ENCODE measurements around the gene CNTNAP2.

Gene CNTNAP2

DNA sequence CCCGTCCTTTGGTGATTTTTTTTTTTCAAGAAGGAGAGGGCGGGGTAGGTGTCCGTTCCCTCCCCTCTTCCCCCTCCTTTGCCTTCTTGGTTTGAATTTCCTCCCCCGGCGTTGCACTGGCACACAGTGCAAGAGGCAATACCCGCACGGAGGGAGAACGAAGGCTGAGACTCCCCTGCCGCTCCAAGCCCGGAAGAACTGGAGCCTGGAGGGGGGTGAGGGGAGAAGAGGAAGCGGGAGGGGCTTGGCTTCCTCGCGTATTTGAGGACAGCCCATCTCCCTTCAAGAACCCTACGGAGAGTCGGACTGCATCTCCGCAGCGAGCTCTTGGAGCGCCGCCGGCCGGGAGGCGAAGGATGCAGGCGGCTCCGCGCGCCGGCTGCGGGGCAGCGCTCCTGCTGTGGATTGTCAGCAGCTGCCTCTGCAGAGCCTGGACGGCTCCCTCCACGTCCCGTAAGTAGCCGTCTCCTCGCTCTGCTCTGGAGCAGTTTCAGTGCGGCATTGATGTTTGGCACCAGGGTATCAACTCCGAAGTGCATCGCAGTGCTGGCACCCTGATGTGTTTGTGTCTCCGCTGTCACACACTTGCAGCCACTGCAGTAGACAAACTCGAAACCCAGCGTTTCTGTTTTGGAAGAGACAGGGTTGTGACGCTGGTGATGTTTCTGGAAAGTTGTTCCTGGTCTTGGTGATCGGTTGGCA lies at the start of gene CNTNAP2:
Gene CNTNAP2 (plus strand): TSS at position 281 of the 702 bp plus-strand sequence. CDS start 76 bp downstream, at position 357.
- no peak for DNase-seq (ENCODE audit: low spot score)

DNA sequence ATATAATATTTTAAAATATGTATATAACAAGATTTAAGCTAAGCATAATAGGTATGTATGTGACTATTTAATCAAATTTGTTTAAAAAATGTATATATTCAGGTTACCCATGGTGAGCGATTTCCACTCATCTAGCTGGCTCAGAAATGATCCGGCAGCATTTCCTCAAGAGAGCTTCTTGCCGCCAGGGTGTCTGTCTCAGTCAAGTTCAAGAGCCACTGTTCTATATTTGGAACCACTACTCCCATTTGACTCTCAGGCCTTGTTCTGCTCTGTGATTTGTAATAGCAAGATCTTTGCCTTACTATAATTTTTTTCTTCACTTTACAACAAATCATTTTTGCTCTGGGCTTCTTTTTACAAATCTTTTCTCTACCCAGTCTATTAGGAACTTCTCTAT lies 48.7 kb upstream of the CNTNAP2 start:
- DNase-seq (ENCODE audit: low spot score) = no peak

DNA sequence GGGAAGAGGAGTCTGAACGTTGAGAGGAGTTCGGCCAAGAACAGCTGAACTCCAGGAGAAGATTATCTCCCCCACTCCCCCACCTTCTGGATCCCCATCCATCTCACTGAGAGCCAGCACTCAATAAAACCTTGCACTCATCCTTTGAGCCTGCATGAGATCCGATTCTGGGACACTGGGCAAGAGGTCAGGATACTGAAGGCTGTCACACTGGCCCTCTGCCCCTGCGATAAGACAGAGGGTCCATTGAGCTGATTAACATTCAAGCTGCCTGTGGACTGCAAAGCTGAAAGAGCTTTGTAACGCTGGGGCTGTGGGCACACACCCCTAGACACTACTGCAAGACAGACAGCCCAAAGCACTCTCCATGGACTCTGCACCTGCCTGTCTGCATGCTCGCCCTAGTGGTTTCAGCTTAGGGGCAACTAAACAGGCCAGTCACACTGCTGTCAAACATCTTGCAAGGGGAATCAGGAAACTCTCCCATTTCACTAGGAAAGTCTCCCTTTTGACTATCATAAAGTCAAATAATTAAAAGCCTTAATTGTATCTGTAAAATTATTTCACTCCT lies 42.3 kb upstream of the CNTNAP2 start:
- DNase-seq (ENCODE audit: low spot score) = no peak

DNA sequence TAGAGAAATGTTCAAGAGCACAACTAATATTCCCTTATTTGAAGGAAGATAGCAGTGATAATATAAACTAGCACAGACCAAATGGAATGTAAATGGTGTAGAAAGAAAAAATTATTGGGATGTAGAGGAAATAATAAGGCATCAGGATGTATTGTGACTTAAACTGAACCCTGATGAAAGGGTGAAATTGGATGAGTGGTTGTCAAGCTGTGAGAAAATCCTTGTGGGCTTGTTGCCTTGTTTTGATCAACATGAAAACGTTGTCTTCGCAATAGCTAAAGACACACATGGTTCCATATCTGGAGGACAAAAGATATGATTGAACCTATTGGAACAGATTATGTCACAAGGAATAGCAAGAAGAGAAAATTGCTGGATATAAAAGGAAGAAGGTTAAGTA lies 40.3 kb upstream of the CNTNAP2 start:
- DNase-seq (ENCODE audit: low spot score) = no peak

DNA sequence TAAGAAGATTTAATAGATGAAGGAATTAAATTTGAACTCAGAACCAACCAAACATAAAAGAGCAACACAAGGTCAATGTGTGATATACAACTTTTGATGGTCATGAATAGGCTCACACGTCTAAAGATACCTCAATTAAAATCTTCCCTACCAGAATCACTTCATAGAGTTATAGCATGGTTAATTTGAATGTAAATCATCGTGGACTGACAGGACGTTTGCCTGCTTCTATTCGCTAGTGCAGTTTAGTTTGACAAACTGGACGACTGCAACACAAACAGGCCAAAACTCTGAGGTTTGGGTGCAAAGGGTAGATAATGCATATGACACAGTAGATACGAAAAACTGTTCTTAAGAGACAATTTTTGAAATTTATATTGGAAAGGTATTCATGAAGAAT lies 32.5 kb upstream of the CNTNAP2 start:
- no peak for DNase-seq (ENCODE audit: low spot score)

DNA sequence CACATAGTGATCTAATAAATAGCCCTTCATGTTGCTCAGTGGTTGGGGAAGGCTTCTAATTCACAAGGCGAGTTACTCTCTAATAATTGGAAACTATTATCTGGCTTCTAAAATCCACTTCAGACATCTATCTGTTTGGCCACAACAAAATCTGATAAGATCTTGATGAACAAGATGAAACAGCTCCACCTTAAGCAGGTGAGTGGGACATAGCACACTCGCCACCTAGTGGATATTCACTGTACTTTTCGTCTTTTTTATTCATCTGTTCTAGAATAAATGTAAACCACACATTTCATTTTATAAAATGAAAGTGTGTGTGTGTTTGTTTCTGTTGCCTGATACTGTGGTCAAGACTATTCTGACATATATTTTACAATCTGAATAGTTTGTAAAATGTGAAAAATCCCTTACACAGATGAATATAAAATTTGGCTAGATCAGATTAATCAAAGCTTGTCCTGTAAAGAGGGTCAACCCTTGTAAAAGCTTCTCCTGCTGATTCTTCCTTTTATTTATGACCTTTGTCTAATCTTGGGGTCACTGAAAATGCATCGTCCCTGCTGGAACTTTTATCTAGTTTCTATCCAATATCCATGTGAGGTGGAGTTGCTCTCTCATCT lies 26.5 kb upstream of the CNTNAP2 start:
- peak; percentile 67 for DNase-seq (ENCODE audit: low spot score)

DNA sequence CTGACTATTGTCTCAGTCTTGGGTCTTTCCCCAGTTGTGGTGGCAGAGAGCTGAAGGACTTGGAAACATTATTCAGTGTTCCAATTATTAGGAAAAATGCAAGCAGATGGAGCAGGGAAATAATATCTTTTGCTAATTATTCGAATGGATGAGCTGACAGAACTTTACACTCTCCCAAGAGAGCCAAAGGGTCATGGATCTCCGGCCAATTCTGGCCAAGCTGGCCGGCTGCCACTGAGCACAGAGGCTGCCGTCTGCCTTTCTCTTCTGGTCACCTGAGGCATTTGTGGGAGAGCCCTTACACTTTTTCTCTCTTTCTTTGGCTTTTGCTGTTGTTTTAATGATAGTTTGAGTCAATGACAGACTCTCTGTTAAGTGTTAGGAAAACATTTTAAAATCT lies 22.2 kb upstream of the CNTNAP2 start:
- no peak for DNase-seq (ENCODE audit: low spot score)

DNA sequence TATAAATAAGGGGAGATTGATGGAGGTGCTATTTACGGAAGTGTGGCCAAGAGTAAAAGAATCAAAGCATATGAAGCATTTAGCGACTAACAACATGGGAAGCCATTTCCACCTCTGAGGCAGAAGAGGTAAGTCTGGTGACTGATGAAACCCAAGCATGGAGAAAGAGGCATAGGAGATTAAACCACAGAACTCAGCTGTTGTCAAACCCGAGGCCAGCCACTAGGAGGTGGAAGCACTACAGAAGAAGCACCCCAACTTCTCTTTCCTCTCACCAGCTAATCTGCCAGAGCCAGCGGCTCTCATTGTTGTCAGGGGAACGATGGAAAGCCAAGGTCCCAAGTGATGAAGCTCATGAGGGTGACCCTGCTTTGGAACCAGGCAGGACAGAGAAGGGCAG lies 19.6 kb upstream of the CNTNAP2 start:
- DNase-seq (ENCODE audit: low spot score) = no peak

DNA sequence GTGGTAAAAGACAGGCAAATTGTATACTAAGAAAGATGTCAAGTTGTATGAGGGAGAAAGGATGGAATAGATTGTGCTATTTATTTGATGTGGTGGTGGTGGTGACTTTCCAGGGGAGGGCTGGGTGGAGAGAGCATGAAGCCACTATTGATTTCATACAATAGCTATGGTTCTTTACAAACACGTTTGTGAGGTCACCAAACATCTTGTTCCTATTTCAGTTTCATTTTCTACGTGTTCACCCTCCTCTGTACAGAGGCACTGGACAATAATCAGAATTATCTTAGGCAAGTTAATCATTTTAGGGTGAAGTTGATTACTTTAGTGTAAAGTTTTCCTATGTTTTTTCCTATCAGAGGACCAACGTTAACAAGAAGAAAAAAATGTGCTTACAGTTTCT lies 10.3 kb upstream of the CNTNAP2 start:
- no peak for DNase-seq (ENCODE audit: low spot score)

DNA sequence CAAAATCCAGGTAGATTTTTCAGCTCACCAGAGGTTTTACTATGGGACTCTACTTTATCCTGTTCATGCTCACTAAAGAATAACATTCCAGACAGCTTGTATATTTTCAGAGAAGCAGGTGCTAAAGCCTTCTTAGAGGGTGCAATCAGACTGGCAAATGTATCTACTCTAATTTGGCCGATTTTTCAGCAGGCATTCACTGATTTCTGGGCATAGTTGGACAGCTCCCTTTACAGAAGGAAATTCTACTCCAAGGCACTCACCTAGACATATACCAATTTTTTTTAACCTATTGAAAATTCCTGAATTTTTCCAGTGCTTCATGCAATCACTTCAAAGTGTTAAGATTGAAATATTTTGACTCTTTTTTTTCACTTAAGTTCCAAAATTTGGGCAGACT lies 3.8 kb upstream of the CNTNAP2 start:
- DNase-seq (ENCODE audit: low spot score) = no peak

DNA sequence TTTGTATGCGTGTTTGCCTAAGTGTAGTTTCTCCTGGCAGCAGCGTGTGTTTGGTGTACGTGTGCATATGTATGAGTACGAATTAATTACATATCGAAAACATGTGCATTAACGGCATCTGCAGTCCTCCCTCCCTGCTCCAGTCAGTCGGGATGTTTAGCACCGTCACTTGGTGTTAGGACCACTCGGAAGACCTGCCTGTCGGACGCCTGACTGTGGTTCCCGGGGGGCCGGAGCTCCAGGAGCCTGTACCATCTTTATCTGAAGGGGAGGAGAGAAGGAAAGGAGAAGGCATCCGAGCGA lies 1.1 kb upstream of the CNTNAP2 start:
- DNase-seq (ENCODE audit: low spot score) = no peak

DNA sequence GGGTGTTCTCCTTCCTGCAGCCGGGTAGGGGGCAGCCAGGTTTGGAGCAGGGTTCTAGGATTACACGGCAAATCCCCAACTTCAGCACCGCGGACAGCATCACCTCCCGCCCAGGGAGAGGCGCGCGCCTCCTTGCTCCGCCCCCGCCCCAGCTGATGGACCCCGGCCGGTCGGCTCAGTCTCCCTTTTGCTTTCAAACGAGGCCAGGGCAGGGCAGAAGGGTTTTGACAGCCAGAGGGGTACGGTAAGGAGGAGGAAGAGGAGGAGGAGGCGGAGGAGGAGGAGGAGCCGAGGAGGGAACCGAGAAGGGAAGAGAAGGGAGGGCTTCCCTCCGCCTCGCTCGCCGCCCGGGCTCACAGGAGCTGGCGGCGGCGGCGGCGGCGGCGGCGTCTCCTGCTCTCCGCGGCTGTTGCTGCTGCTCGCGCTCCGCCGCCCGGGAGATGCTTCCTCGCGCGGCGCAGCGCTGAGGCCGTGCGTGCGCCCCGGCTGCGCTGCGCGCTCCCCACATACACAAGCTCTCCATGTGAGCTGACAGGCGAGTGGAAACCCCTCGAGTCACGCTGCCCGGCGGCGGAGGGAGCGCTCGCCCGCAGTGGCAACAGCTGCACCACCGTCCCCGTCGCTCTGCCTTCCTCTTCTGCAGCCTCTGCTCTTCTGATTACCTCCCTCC lies 615 bp upstream of the CNTNAP2 start:
- no peak for DNase-seq (ENCODE audit: low spot score)

DNA sequence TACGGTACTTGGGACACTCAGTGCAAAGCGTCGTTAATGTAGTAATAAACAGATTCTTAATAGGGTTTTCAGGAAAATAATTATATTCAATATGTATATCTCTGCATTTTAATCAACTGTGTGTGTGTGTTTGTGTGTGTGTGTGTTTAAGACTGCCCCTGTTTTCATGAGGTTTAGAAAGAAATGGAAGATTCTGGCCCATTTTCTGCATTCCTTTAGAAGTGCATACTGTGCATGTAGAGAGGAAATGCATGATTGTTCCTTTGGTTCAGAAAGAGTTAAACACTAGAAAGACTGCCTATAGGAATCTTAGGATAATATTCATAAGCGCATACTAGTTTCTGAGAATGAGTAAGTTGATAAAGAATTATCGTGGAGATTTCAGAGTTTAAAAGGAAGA lies 975 bp downstream of the CNTNAP2 start:
- no peak for DNase-seq (ENCODE audit: low spot score)

DNA sequence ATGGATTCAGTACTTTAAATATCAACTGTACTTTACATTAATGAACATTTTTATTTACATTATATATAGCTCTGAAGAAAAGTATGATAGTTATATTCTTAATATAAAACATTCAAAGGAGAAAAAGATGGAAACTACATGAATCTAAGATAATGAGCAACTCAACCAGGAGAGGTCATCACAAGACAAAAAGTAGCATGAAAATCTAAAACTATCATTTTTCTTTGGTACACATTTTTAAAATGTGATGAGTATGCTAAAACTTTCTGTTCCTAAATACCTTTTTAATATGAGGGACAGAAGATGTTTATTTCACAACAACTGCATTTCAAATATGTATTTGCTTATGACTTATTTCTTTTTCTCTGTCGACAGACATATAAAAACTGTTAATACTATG lies 2.4 kb downstream of the CNTNAP2 start:
- no peak for DNase-seq (ENCODE audit: low spot score)

DNA sequence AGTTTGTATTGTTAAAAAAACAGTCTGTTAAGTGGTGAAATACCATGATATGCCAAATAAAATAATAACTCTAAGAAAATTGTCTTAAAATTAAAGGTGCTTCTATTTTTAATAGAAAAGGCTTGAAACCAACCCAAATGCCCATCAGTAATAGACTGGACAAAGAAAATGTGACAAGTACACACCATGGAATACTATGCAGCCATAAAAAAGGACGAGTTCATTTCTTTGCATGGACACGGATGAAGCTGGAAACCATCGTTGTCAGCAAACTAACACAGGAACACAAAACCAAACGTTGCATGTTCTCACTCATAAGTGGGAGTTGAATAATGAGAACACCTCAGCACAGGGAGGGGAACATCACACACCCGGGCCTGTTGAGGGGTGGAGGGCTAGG lies 7.1 kb downstream of the CNTNAP2 start:
- no peak for DNase-seq (ENCODE audit: low spot score)

DNA sequence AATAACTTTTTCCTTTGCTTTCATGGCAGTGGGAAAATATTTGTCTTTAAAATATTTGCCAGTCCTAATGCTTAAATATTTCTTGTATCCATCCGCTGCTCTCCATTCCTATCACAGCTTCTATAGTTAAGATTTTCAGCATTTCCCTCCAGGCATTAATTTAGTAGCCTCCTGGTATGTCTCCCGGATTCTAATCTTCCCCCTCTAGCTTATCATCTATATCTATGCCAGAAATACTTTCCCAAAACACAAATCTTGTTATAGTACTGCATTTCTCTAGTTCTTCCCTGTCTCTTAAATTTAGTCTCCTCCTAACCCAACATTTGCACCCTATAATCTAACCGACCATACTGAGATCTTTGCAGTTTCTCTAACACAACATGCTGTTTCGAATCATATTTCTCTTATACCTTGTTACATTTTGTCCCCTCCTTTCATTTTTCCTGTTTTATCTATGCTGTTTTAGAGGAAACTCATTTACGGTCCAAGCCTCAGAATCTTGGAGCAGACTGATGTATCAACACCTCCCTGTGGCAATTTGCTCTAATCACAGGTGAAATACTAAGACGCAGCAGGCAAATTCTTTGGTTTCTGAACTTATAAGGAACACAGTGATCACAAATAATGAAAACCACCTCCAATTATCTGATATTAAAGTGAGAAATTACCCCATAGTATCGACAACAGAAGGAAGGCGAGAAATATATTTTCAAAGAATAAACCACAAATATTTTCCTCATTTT lies 10.3 kb downstream of the CNTNAP2 start:
- DNase-seq (ENCODE audit: low spot score) = no peak

DNA sequence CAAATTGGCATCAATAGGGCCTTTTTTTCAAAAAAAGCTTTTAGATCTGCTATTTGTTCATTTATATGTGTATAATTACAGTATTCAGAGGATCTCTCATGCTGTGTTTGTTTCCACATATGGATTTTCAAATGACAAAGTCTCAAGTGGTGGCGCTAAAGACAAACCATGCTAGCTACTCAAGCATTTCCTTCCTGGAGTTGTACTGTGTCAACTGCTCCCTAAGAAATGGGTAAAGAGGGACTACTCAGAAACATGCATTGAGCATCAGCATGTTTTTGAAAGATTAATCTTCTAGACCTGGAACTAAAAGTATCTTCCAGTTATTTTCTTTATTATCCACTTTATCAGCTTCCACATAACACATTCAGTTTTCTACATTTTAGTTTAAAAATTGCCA lies 12.7 kb downstream of the CNTNAP2 start:
- no peak for DNase-seq (ENCODE audit: low spot score)

DNA sequence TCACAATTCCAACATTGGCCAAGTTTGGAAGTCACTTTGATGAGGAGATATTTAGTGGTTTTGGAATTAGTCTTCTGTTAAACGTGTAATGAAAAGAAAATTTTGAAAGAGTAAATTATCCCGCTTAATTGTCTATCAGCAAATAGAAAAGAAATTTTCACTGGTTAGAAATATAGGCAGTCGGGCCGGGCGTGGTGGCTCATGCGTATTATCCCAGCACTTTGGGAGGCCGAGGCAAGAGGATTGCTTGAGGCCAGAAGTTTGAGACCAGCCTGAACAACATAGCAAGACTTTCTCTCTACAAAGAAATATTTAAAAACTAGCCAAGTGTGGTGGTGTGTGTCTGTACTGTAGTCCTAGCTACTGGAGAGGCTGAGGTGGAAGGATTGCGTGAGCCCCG lies 13.4 kb downstream of the CNTNAP2 start:
- no peak for DNase-seq (ENCODE audit: low spot score)

DNA sequence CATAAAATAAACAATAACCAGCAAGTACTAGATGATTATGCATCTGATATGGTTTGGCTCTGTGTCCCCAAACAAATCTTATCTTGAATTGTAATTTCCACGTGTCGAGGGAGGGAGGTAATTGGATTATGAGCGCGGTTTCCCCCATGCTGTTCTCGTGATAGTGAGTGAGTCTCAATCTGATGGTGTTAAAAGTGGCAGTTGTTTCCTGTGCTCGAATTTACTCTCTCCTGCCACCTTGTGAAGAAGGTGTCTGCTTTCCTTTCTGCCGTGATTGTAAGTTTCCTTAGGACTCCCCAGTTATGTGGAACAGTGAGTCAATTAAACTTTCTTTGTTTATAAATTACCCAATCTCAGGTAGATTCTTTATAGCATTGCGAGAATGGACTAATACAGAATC lies 15.1 kb downstream of the CNTNAP2 start:
- DNase-seq (ENCODE audit: low spot score) = no peak

DNA sequence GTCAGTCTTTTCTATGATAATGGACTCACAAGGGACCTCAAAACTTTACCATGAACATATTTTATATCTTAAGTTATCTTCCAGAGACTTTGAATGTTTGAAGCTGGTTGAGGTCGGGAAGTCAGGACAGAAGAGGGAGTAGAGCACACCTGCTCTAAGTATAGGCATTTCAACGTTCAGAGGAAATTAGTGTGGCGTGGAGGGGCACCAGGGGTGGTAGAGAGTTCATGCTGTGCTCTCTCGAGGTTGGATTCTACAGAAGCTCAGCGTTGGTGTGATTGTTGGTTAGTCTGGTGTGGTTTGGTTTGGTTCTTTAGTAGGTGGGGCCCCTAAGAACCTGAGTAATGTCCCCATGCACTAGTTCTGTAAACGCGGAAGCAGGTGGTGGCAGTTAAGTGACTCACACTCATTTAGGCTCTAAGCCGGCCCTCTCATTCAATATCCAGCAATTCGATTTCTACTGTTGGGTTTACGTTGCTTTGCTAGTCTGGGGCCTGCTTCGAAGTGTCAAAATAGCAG lies 19.8 kb downstream of the CNTNAP2 start:
- DNase-seq (ENCODE audit: low spot score) = no peak

DNA sequence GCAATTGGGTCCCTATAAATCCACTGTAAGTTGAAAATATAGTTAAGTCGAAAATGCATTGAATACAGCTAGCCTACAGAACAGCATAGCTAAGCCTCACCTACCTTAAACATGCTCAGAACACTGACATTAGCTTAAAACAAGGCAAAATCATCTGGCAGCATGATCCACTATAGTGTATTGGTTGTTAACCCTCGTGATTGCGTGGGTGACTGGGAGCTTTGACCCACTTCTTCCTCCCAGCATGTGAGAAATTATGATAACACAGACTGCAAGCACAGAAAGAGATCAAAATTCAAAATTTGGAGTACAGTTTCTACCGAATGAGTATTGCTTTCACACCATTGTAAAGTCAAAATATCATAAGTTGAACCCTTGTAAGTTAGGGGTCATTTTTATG lies 22.3 kb downstream of the CNTNAP2 start:
- DNase-seq (ENCODE audit: low spot score) = no peak

DNA sequence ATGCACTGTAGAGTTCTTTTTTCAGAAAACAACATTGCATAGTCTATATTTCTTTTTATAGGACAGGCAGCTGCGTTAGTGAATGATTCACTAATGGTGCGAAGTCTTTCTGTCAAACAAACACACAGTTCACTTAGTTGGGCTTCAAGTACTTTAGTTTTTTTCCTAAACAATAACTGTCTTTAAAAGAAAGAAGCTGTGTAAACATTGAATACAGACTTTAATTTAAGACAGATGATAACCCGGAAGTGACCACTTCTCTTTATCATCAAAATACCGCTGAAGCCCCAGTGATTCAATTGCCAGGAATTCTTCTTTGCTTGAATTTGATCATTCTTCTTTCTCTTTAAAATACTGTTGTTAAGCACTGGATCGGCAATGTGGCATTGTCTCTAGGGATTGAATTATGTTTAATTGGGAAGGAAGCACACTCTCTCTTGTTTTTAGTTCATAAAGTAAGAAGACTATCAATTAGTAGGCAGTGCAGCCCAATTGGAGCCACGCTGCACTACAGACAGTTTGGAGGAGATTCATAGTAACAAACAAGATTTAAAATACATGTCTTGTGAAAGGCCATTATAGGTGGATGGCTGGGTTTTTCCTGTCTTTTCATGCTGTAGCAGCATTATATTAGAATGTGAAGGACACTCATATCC lies 30.4 kb downstream of the CNTNAP2 start:
- no peak for DNase-seq (ENCODE audit: low spot score)

Data from LoVo (cell line).